NCI-H69 (cell line): ENCODE measurements around the gene RHPN2.
"Not testable (repeated sequence)": the region's sequence is repeated elsewhere in the genome, so short reads cannot be mapped to it uniquely, and the experiment has no call there.

Source experiments
- DNase-seq: peaks from one replicate; lab custom pipeline; 2025; lab: John Stamatoyannopoulos, UW

Gene RHPN2

DNA sequence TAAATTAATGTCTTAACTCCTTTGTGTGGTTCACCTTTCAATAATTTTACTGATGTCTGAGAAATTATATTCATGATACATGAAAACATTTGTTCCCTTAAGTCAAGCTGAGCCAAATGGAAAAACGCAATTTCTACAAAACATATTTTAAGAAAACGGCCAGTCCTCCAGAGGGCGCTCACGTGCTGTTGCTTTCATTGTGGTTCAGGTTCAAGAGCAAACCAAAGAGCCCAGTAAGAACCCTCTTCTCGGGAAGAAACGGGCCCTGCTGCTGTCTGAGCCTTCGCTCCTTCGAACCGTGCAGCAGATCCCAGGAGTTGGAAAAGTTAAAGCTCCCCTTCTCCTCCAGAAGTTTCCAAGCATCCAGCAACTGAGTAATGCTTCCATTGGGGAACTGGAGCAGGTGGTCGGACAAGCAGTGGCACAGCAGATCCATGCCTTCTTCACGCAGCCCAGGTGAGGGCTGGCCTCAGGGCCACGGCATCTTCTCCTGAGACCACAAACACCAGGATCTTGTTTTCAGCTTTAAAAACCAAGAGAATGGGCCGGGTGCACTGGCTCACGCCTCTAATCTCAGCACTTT is 88.4 kb downstream of the RHPN2 start:
- peak; percentile 67 for DNase-seq

DNA sequence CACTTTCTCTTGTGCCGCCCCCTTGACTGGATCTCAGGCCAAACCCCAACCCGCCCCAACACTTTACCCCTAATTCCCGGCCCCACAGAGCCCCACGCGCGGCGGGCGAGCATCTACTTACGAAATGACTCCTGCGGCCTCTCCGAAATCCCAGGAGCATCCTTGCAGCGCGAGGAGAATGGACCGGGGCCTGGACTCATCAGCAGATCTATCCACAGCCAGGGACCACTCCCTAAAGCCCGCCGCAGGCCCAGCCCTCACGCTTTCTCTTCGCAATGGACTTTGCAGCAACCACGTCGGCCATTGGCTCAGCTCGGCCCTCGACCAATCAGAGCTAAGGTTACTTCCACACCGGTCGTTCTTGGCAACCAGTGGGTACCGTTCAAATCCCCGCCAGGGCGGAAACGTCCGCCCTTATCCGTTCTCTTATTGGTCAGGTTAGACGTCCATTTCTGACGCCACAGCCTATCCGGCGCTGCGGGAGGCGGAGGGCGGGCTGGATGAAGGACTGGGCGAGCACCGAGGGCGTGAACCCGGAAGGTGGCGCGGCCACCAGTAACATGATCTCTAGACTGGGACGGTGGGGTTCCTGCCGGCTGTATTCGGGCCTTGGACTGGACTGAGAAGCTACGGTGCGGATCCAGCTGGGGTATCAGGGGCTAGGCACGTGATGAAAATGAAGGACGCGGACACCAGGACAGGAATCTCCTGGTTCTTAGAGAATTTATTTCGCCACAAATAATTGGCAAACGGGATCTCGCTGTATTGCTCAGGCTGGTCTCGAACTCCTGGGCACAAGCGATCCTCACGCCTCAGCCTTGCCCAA is 92.8 kb downstream of the RHPN2 start, which contains the start of the genes CEP89 and FAAP24:
Gene CEP89 (minus strand): TSS at position 244 of the 826 bp plus-strand sequence. CDS start 84 bp downstream, at position 160.
Gene FAAP24 (plus strand): TSS at position 528 of the 826 bp plus-strand sequence. CDS start 955 bp downstream, outside the sequence.
- peak; percentile 100 for DNase-seq

DNA sequence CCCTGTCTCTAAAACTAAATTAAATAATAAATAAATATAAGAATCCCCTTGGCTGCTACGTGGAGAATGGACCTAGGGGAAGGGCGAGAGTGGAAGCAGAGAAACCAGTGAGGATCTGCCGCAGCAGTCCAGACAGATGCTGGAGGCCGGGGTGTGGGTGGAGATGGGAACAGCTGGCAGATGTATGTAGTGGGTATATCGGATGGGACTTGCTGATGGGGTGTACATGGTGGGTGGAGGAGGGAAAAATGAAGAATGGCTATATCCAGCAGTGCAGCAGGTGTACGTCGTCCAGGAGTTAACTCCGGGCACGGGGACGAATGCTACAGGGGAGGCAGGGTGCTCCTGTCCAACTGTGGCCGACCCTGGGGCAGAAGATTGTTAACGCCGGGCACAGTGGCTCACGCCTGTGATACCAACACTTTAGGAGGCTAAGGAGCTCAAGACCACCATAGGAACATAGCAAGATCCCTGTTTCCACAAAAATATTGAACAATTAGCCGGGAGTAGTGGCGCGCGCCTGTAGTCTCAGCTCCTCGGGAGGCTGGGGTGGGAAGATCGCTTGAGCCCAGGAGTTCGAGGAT is 93.6 kb downstream of the RHPN2 start:
- DNase-seq, result peak; percentile 20

DNA sequence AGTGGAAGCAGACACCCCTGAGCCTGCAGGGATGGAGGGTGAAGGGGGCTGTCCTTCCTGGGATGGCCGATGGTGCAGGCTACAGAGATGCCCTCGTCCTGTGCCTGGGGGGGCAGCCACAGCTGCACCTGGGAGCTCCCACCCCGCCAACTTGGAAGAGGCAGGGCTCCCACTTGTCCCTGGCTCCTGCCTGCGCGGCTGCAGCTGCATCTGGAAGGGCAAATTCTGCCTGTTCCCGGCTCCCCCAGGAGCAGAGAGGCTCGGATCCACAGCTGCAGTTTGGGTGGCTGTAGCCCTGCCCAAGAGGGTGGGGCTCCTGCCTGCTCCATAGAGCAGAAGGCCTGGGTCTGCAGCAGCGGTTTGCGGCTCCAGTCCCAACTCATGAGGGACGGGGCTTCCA is 95.1 kb downstream of the RHPN2 start:
- no peak for DNase-seq

DNA sequence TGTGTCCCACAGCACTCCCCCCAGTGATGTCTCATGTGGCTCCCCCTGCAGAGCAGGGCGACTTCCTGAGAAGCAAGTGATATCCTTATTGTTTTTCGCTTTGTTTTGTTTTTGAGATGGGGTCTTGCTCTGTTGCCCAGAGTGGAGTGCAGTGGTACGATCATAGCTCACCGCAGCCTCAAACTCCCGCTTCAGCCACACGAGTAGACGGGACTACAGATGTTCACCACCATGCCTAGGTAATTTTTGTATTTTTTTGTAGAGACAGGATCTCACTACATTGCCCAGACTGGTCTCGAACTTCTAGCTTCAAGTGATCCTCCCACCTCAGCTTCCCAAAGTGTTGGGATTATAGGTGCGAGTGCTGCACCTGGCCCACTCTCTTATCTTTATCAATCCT is 97.9 kb downstream of the RHPN2 start:
- no peak for DNase-seq

DNA sequence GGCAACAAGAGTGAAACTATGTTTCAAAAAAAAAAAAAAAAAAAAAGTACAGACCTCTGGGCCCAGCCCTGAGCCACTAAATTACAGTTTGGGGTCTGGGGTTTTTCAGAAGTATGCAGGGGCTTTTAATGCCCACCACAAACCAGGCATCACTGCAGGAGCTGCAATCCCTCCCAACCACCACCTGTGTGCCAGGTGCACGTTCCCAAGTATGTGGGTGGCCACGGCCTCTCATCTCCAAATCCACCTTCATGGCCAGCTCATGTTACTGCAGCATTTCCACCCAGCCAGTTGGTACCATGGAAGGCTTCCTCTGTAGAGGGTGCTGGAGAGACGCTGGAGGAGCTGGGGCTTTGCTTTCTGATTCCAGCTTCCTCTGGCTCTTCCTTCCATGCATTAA is 119.4 kb downstream of the RHPN2 start:
- no peak for DNase-seq

DNA sequence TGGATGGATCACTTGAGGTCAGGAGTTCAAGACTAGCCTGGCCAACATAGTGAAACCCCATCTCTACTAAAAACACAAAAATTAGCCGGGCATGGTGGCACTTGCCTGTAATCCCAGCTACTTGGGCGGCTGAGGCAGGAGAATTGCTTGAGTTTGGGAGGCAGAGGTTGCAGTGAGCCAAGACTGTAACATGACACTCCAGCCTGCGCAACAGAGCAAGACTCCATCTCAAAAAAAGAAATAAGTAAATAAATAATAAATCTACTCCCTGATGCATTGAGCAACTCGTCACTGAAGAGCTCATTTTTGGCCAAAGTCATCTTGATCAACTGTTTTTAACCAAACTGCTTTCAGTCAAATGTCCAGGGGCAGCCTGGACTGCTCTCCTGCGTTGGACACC is 123.4 kb downstream of the RHPN2 start:
- not testable (repeated sequence) for DNase-seq

DNA sequence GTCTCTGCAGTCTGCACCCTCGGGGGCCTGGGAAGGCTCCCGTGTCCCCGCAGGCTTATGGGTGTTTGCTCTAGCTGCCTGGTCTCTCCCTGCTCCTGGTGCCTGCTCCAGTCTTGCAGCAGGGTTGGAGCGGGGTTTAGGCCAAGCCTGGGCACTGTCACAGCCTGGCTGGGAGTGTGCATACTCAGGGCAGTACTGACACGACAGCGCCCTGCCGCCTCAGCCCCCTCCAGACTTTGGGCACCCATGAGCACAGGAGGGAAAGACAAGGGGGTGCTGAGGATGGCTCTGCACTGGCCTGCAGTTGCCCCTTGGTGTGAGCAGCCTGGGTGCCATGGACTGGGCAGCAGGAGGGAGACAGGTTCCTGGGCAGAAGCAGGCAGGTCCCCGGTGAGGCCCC is 128.6 kb downstream of the RHPN2 start:
- DNase-seq, result no peak

DNA sequence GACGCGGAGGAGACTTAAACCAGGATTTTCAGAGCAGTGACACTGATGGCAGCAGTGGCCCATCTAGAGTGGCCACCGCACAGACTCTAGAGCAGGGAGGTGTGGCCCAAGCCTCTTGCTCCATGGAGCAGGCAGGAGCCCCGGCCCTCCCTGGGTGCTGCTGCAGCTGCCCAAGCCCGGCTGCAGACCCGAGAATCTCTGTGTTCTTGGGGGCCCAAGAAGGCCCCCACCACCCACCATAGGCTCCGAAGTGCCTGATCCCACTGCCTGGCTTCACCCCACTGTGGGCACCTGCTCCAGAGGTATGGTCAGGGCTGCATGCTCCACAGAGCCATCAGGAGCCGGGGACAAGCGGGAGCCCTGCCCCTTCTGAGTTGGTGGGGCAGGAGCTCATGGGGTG is 129.1 kb downstream of the RHPN2 start:
- DNase-seq, result no peak

DNA sequence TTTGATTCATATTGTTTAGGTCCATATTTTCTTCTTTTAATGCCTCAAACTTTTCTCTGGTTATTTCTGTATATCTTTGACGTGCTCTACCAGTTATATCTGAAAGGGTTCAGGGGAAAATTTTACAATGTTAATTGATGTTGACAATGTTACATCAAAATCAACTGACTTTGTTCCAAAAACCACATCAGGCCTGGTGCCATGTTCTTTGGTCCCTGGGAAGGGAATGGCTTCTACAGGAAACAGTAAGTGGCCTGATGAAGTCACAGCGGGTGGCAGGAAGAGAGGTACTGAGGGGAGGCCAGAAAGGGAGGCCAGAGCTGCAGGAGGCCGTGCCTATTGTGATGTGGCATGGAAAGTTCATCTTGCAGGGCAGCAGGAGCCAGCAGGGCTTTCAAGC is 131.1 kb downstream of the RHPN2 start:
- no peak for DNase-seq

DNA sequence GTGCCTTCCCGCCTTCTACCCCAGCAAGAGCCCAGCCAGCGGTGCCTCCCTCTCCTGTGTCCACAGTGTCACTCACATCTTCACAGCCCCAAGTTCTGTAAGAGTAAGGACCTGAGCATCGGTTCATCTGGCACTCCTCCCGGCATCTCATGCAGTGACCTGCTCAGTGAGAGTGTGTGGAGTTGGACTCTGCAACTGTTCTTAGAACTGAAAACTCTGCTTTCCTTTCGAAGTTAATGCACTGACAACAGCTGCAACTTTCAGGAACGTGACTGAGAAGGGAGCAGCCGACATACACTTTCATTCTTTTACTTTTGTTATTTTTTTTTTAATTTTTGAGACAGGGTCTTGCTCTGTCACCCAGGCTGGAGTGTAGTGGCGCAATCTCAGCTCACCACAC is 134.1 kb downstream of the RHPN2 start:
- no peak for DNase-seq

DNA sequence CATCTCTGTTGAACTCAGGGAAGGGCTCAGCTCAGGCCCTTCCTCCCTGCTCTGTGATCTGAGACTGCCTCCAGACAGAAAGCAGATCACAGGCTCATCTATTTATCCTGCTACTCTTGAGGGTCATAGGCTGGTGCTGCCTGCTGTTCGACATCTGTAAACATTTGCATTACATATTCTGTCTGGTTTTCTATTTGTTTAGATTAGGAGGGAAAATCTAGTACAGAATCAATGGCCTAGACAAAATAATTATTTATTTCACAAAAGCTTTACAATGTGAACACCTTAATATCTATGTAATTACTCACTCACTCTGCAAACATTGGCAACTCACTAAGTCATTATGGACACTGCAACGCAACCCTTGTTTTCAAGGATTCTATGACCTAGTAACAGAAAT is 135.9 kb downstream of the RHPN2 start:
- peak; percentile 83 for DNase-seq
